ENCODE data around the gene IQCF6. TPM values are rescaled to one million over a fixed set of nuclear protein-coding genes. Genes with fewer than 3 reads are reported as not detected.

IQCF6 gene
- not detected in 2 replicates for total RNA-seq

DNA sequence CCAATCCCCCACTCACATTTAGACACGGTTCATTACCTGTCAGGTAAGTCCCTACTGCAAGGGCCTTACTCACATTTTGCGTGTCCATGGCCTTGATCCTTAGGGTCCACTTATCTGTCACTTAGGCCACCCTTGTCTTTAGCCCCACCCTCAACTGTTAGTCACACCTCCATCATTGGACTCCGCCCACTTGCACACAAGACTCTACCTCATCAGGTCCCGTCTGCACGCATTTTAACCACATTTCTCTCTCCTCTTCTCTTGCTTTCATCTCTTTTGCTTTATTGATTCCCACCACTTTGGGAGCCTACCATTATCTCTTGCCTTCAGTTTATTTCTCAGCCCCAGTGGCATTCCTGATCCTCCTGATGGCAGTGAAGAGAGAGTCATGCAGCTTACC lies at the start of gene IQCF6:
TSS of gene IQCF6 (minus strand) at position 101 of the 400 bp plus-strand sequence. CDS start at position 88, 13 bp downstream.

Other genes starting within 250 kb of the IQCF6 start
- gene RAD54L2, start 240.5 kb downstream of the IQCF6 start, total RNA-seq = 7.4 and 8.1 TPM in 2 replicates
- gene TEX264, start 108.0 kb downstream of the IQCF6 start, total RNA-seq = 78.4 and 96.8 TPM in 2 replicates
- 0.08 TPM in 2 replicates for gene GRM2, start 72.2 kb downstream of the IQCF6 start, total RNA-seq
- gene IQCF2, start 82.4 kb upstream of the IQCF6 start, total RNA-seq = not detected in 2 replicates
- gene IQCF5, start 96.4 kb upstream of the IQCF6 start, total RNA-seq = not detected in 2 replicates
- gene IQCF1, start 124.1 kb upstream of the IQCF6 start, total RNA-seq = not detected in 2 replicates
- gene RRP9, start 162.7 kb upstream of the IQCF6 start, total RNA-seq = 29.8 and 47.9 TPM in 2 replicates
- gene PARP3, start 163.1 kb upstream of the IQCF6 start, total RNA-seq = 5.7 and 5.9 TPM in 2 replicates
- gene GPR62, start 176.1 kb upstream of the IQCF6 start, total RNA-seq = not detected in 2 replicates
- gene PCBP4, start 188.2 kb upstream of the IQCF6 start, total RNA-seq = 44.2 and 57.0 TPM in 2 replicates
- gene ABHD14B, start 194.8 kb upstream of the IQCF6 start, total RNA-seq = 51.9 and 64.7 TPM in 2 replicates
- gene ABHD14A, start 195.8 kb upstream of the IQCF6 start, total RNA-seq = 19.7 and 19.8 TPM in 2 replicates
- gene ACY1, start 204.3 kb upstream of the IQCF6 start, total RNA-seq = 134 and 148 TPM in 2 replicates
- gene RPL29, start 216.7 kb upstream of the IQCF6 start, total RNA-seq = 2,114 and 2,340 TPM in 2 replicates